Osteocyte (in vitro differentiated cells): ENCODE data around the gene NTHL1. TPM values are rescaled to one million over a fixed set of nuclear protein-coding genes. Genes with fewer than 3 reads are reported as not detected.
A peak's percentile ranks its signal among the peaks of the same experiment; 100 is the strongest.
"Not testable (repeated sequence)": the region's sequence is repeated elsewhere in the genome, so short reads cannot be mapped to it uniquely, and the experiment has no call there.

Source experiments
- DNase-seq: peaks from one replicate; pipeline ENCODE4 v3.0.0; 2021; ENCODE audit warnings: mixed read lengths; ENCODE audit not compliant: unreplicated experiment; ENCODE audit errors: extremely low spot score
- H3K27ac Mint-ChIP-seq: one replicate; pipeline ENCODE4 v1.8.0; 2021; ENCODE audit warnings: mild to moderate bottlenecking, mixed read lengths; ENCODE audit not compliant: unreplicated experiment
- H3K27me3 Mint-ChIP-seq: one replicate; pipeline ENCODE4 v1.8.0; 2021; ENCODE audit warnings: mixed read lengths; ENCODE audit not compliant: unreplicated experiment
- H3K36me3 Mint-ChIP-seq: one replicate; pipeline ENCODE4 v1.8.0; 2021; ENCODE audit warnings: mixed read lengths; ENCODE audit not compliant: unreplicated experiment
- H3K4me1 Mint-ChIP-seq: one replicate; pipeline ENCODE4 v1.8.0; 2021; ENCODE audit warnings: mixed read lengths; ENCODE audit not compliant: unreplicated experiment
- H3K4me3 Mint-ChIP-seq: one replicate; pipeline ENCODE4 v1.8.0; 2021; ENCODE audit warnings: mild to moderate bottlenecking, moderate library complexity, mixed read lengths; ENCODE audit not compliant: unreplicated experiment
- H3K9me3 Mint-ChIP-seq: one replicate; pipeline ENCODE4 v1.8.0; 2021; ENCODE audit warnings: mixed read lengths; ENCODE audit not compliant: unreplicated experiment
- CTCF ChIP-seq: fragments of 200-600 bp; sonication (generic); IDR thresholded peaks from 2 replicates; pipeline ENCODE4 v1.5.0; 2021; ENCODE audit warnings: antibody characterized with exemption, mild to moderate bottlenecking, moderate library complexity
- total RNA-seq: library from RNA; stranded (reverse); gene quantifications from 2 replicates; pipeline ENCODE4 v1.2.1, GENCODE V29; 2021

The NTHL1 gene
- total RNA-seq, 1 donor from 2014 or later, result 22.2 TPM

- H3K4me3 Mint-ChIP-seq, result no peak overlapping the region
- no peak for TF ChIP-seq CTCF
- no peaks in the 10 kb centered on the region for H3K27me3 Mint-ChIP-seq
- no peak for DNase-seq
- peak overlapping the region; percentile 44 for H3K27ac Mint-ChIP-seq
- H3K36me3 Mint-ChIP-seq, result no peaks in the 10 kb centered on the region
- H3K9me3 Mint-ChIP-seq, result no peaks in the 10 kb centered on the region
- H3K4me1 Mint-ChIP-seq, result peaks cover 11% of the 10 kb centered on the region
These were observed 32.3 kb downstream of the NTHL1 start for GRCh38 chr16:2015117-2015946.

- no peaks in the 10 kb centered on the region for H3K9me3 Mint-ChIP-seq
- peaks cover 18% of the 10 kb centered on the region for H3K4me1 Mint-ChIP-seq
- no peaks in the 10 kb centered on the region for H3K36me3 Mint-ChIP-seq
- TF ChIP-seq CTCF, result no peak
- no peak for DNase-seq
- H3K27ac Mint-ChIP-seq, result no peak overlapping the region
- no peak overlapping the region for H3K4me3 Mint-ChIP-seq
- H3K27me3 Mint-ChIP-seq, result no peaks in the 10 kb centered on the region
These were observed 34.1 kb downstream of the NTHL1 start for GRCh38 chr16:2013527-2013926.

- not testable (repeated sequence) for H3K36me3 Mint-ChIP-seq, H3K9me3 Mint-ChIP-seq, H3K27ac Mint-ChIP-seq, H3K27me3 Mint-ChIP-seq, DNase-seq, H3K4me3 Mint-ChIP-seq
- peaks cover 36% of the 10 kb centered on the region for H3K4me1 Mint-ChIP-seq
These were observed 35.9 kb downstream of the NTHL1 start for GRCh38 chr16:2011726-2012125.

GRCh38 chr16:2009791-2010510 lies 37.7 kb downstream of the NTHL1 start, which contains the start of gene ZNF598:
Gene ZNF598 (minus strand): TSS chr16:2009821.
- peak; percentile 11 for TF ChIP-seq CTCF
- H3K9me3 Mint-ChIP-seq, result no peaks in the 10 kb centered on the region

GRCh38 chr16:2009164-2009711 lies 38.4 kb downstream of the NTHL1 start:
- H3K4me3 Mint-ChIP-seq, result peak overlapping the region; percentile 75
- TF ChIP-seq CTCF, result no peak
- H3K27ac Mint-ChIP-seq, result peak overlapping the region; percentile 73
- H3K4me1 Mint-ChIP-seq, result peaks cover 38% of the 10 kb centered on the region
- H3K36me3 Mint-ChIP-seq, result no peaks in the 10 kb centered on the region
- no peaks in the 10 kb centered on the region for H3K9me3 Mint-ChIP-seq
- no peak for DNase-seq
- H3K27me3 Mint-ChIP-seq, result no peaks in the 10 kb centered on the region

More at GRCh38 chr16:2009791-2010510, 37.7 kb downstream of the NTHL1 start, which contains the start of gene ZNF598:
- peak; percentile 92 for DNase-seq
- no peaks in the 10 kb centered on the region for H3K27me3 Mint-ChIP-seq
- H3K36me3 Mint-ChIP-seq, result no peaks in the 10 kb centered on the region
- peak within 1 kb of the TSS; percentile 88 for H3K4me3 Mint-ChIP-seq
- peaks cover 34% of the 10 kb centered on the region for H3K4me1 Mint-ChIP-seq
- peak within 1 kb of the TSS; percentile 91 for H3K27ac Mint-ChIP-seq
